Stimulated activated CD8-positive, alpha-beta memory T cell treated with anti-CD3 and anti-CD28 coated beads, Interleukin-12 subunit alpha, Interleukin-12 subunit beta, amount 100 ng/mL, for 24 hours (primary cell): Measurements from ENCODE around the gene CLTC.

Source experiments
- DNase-seq: peaks from one replicate; pipeline ENCODE4 v3.0.0-alpha.2; 2020; ENCODE audit errors: extremely low read depth

Gene CLTC

GRCh38 chr17:59680314-59680713 lies 60.6 kb downstream of the CLTC start:
- DNase-seq, result no peak

DNA sequence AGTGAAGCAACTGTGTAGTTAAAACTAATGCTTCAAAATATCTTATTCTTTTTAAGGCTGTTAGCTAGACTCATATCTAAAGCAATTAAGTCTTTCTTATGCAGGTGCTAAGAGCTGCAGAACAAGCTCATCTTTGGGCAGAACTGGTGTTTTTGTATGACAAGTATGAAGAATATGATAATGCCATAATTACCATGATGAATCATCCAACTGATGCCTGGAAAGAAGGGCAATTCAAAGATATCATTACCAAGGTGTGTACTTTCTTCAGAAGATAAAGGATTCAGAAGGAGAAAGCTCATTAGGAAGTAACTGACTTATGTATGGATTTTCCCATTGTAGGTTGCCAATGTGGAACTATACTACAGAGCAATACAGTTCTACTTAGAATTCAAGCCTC lies 63.6 kb downstream of the CLTC start:
- DNase-seq, result no peak

DNA sequence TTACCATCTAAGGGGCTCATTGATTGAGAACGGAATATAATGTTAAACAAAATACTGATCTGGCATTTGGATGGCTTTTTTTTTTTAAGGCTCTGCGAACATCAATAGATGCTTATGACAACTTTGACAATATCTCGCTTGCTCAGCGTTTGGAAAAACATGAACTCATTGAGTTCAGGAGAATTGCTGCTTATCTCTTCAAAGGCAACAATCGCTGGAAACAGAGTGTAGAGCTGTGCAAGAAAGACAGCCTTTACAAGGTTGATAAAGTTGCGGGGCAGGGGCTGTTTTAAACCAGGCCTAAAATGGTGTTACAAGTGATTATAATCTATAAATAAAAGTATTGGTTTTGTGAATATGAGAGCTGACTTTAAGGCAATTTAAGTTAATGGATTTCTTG lies 65.3 kb downstream of the CLTC start:
- DNase-seq, result no peak

DNA sequence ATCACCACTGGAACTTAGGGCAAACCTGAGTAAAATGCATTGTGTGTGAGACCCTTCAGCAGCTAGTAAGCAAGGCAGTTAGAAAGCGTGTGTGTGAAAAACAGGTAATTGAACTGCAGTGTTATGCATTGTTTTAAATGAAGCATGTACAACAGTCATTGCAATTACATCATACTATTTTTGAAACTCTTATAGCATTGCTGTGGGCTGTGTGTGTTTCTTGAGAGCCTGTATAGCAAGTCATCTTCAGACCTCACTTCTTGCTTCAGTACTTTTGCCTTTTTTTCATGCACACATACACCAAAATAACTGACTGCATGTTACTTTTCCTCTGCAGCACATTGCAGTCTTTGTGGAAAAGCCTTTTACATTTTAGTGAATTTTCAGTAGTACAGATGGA lies 68.3 kb downstream of the CLTC start:
- no peak for DNase-seq

- DNase-seq, result no peak
Measured at GRCh38 chr17:59688496-59688895, 68.8 kb downstream of the CLTC start.

DNA sequence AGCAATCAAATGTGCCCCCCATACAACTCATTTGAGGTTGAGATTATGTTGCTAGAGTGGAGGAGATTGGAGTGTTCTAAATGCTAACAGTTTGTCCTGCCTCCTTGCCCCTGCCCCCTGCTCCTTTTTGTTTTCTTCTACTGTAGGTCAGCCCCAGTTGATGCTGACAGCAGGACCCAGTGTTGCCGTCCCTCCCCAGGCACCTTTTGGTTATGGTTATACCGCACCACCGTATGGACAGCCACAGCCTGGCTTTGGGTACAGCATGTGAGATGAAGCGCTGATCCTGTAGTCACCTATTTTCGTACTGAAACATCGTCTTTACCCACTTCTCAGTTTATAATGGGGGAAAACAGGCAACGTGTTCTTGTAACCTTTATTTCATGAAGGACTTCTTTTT lies 73.9 kb downstream of the CLTC start:
- DNase-seq, result no peak

DNA sequence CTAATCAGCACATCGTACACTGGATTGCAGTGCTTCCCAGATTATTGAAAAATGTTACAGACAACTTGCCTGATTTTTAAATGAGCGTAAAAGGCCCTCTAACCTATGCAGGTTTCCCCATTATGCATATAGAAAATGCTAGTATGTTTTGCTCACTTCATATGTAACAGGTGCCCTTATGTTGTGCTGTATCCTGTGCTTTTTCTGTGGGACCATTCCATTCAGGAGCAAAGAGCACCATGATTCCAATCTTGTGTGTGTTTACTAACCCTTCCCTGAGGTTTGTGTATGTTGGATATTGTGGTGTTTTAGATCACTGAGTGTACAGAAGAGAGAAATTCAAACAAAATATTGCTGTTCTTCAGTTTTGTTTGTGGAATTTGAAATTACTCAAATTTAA lies 74.6 kb downstream of the CLTC start:
- no peak for DNase-seq

DNA sequence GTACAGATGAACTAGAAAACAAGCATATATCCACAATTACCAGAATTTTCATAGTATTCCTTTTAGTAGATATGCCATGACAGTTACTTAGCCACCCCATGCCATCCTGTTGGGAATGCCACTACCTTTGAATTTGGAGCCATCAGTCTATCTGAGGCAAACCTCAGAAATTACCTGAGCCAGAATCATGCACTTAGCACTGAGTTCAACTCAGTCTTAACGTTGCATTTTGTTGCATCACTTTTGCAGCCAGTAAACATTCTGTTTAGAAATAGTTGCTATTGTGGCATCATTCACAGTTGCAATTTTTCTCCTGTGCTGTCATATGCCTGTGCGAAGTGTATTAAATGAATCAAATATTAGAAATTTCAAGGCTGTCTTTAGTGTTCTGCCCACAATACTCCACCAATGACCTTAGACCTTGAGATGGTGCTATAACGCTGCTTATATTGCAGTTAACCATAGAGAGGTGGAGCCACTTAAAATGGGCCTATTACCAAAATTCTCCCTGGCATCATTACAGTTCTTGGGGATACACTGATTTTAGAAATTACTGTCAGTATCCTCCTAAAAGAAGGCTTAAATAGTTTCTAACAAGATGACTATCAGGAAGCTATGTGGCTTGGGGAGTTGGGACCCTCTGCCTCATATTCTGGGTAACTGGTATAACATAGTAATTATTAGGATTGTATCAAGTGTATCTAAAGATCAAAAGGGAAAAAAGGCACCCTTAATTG lies 76.4 kb downstream of the CLTC start:
- no peak for DNase-seq

- no peak for DNase-seq
Measured at GRCh38 chr17:59696682-59697277, 77.1 kb downstream of the CLTC start.

DNA sequence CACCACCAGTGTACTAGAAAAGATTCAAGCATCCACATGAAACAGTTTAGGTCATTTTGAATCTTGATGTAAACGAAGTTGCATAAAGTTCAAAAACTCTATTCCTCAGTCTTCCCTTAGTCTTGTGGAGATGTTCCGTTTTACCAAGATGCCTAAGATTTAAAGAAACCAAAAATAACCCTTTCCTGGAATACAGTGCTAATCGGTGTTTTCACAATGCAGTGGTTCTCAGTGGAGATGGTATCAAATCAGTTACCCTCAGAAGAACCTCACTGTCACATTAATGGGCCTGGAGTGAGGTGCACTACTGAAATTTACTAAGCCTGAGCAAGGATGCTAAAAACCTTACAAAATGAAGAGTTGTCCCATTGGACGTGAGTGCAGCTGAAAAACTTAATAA lies 78.4 kb downstream of the CLTC start:
- no peak for DNase-seq

DNA sequence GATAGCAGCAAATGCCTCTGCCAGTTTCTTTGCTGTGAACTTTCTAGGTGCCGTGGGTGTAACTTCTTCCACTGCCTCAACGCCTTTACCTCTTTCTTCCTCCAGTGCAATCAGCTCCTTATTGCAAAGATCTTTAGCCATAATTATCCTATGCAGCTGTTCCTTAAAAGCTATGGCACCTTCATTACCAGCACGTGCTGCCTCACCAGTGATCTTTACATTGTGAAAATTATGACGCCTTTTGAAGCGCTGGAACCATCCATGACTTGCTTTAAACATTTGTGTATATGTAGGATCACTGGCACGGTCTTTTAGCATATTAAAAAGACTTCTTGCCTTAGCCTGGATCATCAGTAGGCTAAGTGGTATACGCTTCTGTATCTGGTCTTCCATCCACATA lies 79.5 kb downstream of the CLTC start:
- no peak for DNase-seq

- DNase-seq, result no peak
Measured at GRCh38 chr17:59699786-59700185, 80.1 kb downstream of the CLTC start.

GRCh38 chr17:59702304-59702703 lies 82.6 kb downstream of the CLTC start:
- DNase-seq, result no peak

- DNase-seq, result peak; percentile 86
Measured at GRCh38 chr17:59707149-59707970, 87.7 kb downstream of the CLTC start, which contains the start of the genes PTRH2 and VMP1. PTRH2 (minus strand) TSS chr17:59707430; CDS start chr17:59697978, 9,452 bp downstream. VMP1 (plus strand) TSS chr17:59707654; CDS start chr17:59731447, 23,793 bp downstream.

DNA sequence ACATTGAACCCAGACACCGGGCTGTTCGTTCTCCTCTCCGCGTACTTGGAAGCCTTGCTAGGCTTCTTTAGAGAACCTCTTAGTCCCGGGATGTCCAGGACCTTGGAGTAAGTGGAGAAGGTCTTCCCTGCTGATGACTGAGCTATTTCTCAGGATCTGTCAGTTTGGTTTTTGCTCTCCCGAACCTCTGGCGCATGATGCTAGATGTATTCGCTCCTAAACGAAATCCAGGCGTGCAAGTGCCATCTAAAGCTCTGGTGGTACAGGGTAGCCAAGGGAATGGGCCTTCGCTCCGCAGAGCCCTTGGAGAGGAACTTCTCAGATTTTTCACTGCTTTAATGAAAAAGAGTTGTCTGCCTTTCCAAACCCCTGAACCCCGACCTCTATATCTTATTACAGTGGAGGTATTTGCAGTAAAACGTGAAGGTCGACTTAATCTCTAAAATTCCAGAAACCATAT lies 88.3 kb downstream of the CLTC start:
- no peak for DNase-seq

DNA sequence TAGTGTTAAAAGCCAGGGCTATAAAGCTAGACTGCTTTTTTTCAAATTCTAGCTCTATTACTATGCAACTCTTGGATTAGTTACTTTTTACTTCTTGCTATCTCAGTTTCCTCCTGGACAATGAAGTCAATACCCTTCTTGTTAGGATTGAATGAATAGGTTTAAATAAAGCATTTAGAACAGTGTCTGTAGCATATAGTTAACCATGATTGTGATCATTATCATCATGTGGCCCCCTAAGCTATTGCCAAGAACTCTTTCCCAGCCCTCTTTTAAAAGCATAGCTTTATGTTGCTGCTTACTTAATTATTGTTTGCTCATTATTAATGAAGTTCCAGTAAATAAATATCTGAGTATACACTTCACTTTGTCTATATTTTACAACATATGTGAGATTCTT lies 92.2 kb downstream of the CLTC start:
- no peak for DNase-seq

- no peak for DNase-seq
Measured at GRCh38 chr17:59712862-59713261, 93.2 kb downstream of the CLTC start.

DNA sequence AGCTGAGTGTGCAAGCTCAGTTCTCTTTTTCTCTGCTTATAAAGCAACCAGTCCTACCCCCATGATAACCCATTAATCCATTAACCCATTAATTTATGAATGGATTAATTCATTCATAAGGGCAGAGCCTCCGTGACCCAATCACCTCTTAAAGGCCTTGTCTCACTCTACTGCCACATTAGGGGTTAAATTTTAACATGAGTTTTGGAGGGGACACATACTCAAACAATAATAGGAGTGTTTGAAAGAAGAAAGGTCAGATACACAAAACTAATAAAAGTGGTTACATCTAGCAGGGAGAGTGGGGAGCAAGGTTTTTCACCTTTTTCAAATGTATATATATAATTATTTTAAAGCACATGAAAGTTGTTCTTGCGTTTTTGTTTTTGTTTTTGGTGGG lies 94.6 kb downstream of the CLTC start:
- no peak for DNase-seq

GRCh38 chr17:59716427-59716826 lies 96.7 kb downstream of the CLTC start:
- no peak for DNase-seq

GRCh38 chr17:59719526-59719925 lies 99.8 kb downstream of the CLTC start:
- DNase-seq, result no peak

DNA sequence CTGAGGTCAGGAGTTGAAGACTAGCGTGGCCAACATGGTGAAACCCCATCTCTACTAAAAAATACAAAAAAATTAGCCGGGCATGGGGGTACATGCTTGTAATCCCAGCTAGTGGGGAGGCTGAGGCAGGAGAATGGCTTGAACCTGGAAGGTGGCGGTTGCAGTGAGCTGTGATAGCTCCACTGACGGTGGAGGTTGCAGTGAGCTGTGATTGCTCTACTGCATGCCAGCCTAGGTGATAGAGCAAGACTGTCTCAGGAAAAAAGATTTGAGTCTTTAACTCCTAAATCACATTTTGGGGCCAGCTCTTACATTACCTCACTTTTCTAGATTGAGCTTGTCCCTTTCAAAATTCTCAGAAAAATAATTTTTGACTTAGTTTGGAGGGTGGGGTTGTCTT lies 102.9 kb downstream of the CLTC start:
- DNase-seq, result no peak

GRCh38 chr17:59723041-59723440 lies 103.3 kb downstream of the CLTC start:
- DNase-seq, result no peak

- DNase-seq, result no peak
Measured at GRCh38 chr17:59723607-59724006, 103.9 kb downstream of the CLTC start.
